PC-3 (cell line): ENCODE data around the gene PRKACB.

Experiments used
- CTCF ChIP-seq: fragments of 300-600 bp; sonication (generic); conservative IDR thresholded peaks from 2 replicates; pipeline ENCODE4 v1.5.1; 2017; ENCODE audit warnings: antibody characterized with exemption, low read depth, mild to moderate bottlenecking, low read length
- EZH2 ChIP-seq: fragments of 300-600 bp; sonication (generic); IDR thresholded peaks from one replicate; pipeline ENCODE4 v1.6.1; 2017; ENCODE audit warnings: antibody characterized with exemption, mild to moderate bottlenecking, low read length; ENCODE audit not compliant: unreplicated experiment

GRCh38 chr1:84164161-84164560, 20.1 kb downstream of the PRKACB start:
- TF ChIP-seq CTCF = no peak
- no peak for TF ChIP-seq EZH2
